ENCODE measurements around the gene SCN5A. TPM values are rescaled to one million over a fixed set of nuclear protein-coding genes. Genes with fewer than 3 reads are reported as not detected.

Gene SCN5A
- total and polyA plus RNA-seq, 8 donors, result 0.09 to 0.97 (median 0.83) TPM

GRCh38 chr3:38623539-38623938, 25.9 kb downstream of the SCN5A start:
- Histone ChIP-seq H3K9me3 (no peaks in the 10 kb centered on the region), H3K36me3 (no peaks in the 10 kb centered on the region), H3K4me3 (no peak overlapping the region), H3K4me1 (no peaks in the 10 kb centered on the region), H3K27ac (no peak overlapping the region), H3K27me3 (no peaks in the 10 kb centered on the region)
- ATAC-seq, result no peak
- no peak for TF ChIP-seq CTCF (IDR thresholded peaks at IDR 0.05)
- intact Hi-C loops (cut with DNase I), result no loop called here
- DNase-seq, result no peak

GRCh38 chr3:38622336-38622735, 27.2 kb downstream of the SCN5A start:
- TF ChIP-seq CTCF (IDR thresholded peaks at IDR 0.05), result no peak
- H3K4me1 ChIP-seq, result no peaks in the 10 kb centered on the region
- H3K9me3 ChIP-seq, result no peaks in the 10 kb centered on the region
- ATAC-seq, result no peak
- DNase-seq, result no peak
- no peak overlapping the region for H3K4me3 ChIP-seq
- H3K27ac ChIP-seq, result no peak overlapping the region
- no peaks in the 10 kb centered on the region for H3K36me3 ChIP-seq
- no peaks in the 10 kb centered on the region for H3K27me3 ChIP-seq
- intact Hi-C loops (cut with DNase I), result no loop called here

- no peak overlapping the region for H3K27ac ChIP-seq
- H3K27me3 ChIP-seq, result no peaks in the 10 kb centered on the region
- no peaks in the 10 kb centered on the region for H3K4me1 ChIP-seq
- intact Hi-C loops (cut with DNase I), result no loop called here
- H3K36me3 ChIP-seq, result no peaks in the 10 kb centered on the region
- H3K4me3 ChIP-seq, result no peak overlapping the region
- DNase-seq (no peak), ATAC-seq (no peak)
- no peaks in the 10 kb centered on the region for H3K9me3 ChIP-seq
- no peak for TF ChIP-seq CTCF (IDR thresholded peaks at IDR 0.05)
Measured at GRCh38 chr3:38620236-38620635, 29.3 kb downstream of the SCN5A start.

GRCh38 chr3:38618343-38618742, 31.1 kb downstream of the SCN5A start:
- Histone ChIP-seq H3K9me3 (no peaks in the 10 kb centered on the region), H3K4me1 (no peaks in the 10 kb centered on the region), H3K27me3 (no peaks in the 10 kb centered on the region), H3K4me3 (no peak overlapping the region), H3K27ac (no peak overlapping the region), H3K36me3 (no peaks in the 10 kb centered on the region)
- intact Hi-C loops (cut with DNase I), result no loop called here
- ATAC-seq, result no peak
- no peak for TF ChIP-seq CTCF (IDR thresholded peaks at IDR 0.05)
- no peak for DNase-seq

- Histone ChIP-seq H3K4me3 (no peak overlapping the region), H3K27ac (no peak overlapping the region), H3K4me1 (no peaks in the 10 kb centered on the region), H3K9me3 (no peaks in the 10 kb centered on the region), H3K27me3 (no peaks in the 10 kb centered on the region), H3K36me3 (no peaks in the 10 kb centered on the region)
- no peak for DNase-seq
- ATAC-seq, result no peak
- intact Hi-C loops (cut with DNase I), result no loop called here
- TF ChIP-seq CTCF (IDR thresholded peaks at IDR 0.05), result no peak
Measured at GRCh38 chr3:38617586-38617985, 31.9 kb downstream of the SCN5A start.

Data from left lung (tissue), 10 donors.